Smooth muscle cell (in vitro differentiated cells): ENCODE results near the gene ANXA11. TPM values are rescaled to one million over a fixed set of nuclear protein-coding genes. Genes with fewer than 3 reads are reported as not detected.
"Not testable (repeated sequence)": the region's sequence is repeated elsewhere in the genome, so short reads cannot be mapped to it uniquely, and the experiment has no call there.

Source experiments
- DNase-seq: peaks from one replicate; lab custom pipeline; 2025; ENCODE audit not compliant: unreplicated experiment; lab: John Stamatoyannopoulos, UW
- H2AFZ ChIP-seq: fragments of 200-600 bp; sonication (generic); 2 replicates; pipeline ENCODE4 v1.6.0; 2016; ENCODE audit warnings: antibody characterized with exemption, low read depth, mild to moderate bottlenecking
- H3F3A ChIP-seq: fragments of 200-600 bp; sonication (generic); 2 replicates; pipeline ENCODE4 v1.6.0; 2017; ENCODE audit warnings: antibody characterized with exemption, low read depth
- H3K27ac ChIP-seq: fragments of 200-600 bp; sonication (generic); 2 replicates; pipeline ENCODE4 v1.5.1; 2016; ENCODE audit warnings: low read depth, mild to moderate bottlenecking
- H3K27me3 ChIP-seq: fragments of 200-600 bp; sonication (generic); 2 replicates; pipeline ENCODE4 v1.6.1; 2016; ENCODE audit warnings: low read depth, mild to moderate bottlenecking
- H3K36me3 ChIP-seq: fragments of 200-600 bp; sonication (generic); 2 replicates; pipeline ENCODE4 v1.5.1; 2016; ENCODE audit warnings: low read depth
- H3K4me1 ChIP-seq: fragments of 200-600 bp; sonication (generic); 2 replicates; pipeline ENCODE4 v1.5.1; 2016; ENCODE audit warnings: low read depth
- H3K4me2 ChIP-seq: fragments of 200-600 bp; sonication (generic); 2 replicates; pipeline ENCODE4 v1.6.0; 2016; ENCODE audit warnings: mild to moderate bottlenecking
- H3K4me3 ChIP-seq: fragments of 200-600 bp; sonication (generic); 2 replicates; pipeline ENCODE4 v1.5.1; 2016; ENCODE audit warnings: mild to moderate bottlenecking
- H3K79me2 ChIP-seq: fragments of 200-600 bp; sonication (generic); 2 replicates; pipeline ENCODE4 v1.6.0; 2016; ENCODE audit warnings: low read depth, mild to moderate bottlenecking
- H3K9ac ChIP-seq: fragments of 200-600 bp; sonication (generic); 2 replicates; pipeline ENCODE4 v1.6.0; 2016; ENCODE audit warnings: low read depth
- H3K9me3 ChIP-seq: fragments of 200-600 bp; sonication (generic); replicated peaks from 2 replicates; pipeline ENCODE4 v1.5.1; 2016; ENCODE audit warnings: low read depth
- H4K20me1 ChIP-seq: fragments of 200-600 bp; sonication (generic); 2 replicates; pipeline ENCODE4 v1.6.0; 2016; ENCODE audit warnings: low read depth
- WGBS: methylation state at CpG from one replicate; pipeline ENCODE4 v1.1.7; 2016; ENCODE audit warnings: low lambda C conversion rate; 5-methylcytosine and 5-hydroxymethylcytosine counted together
- polyA plus RNA-seq: library from polyadenylated mRNA; unstranded; fragments of >200 nt; fragmentation: Nextera tagmentation; extraction: Ambion mirVana; gene quantifications from 2 replicates; pipeline ENCODE4 v1.2.1, GENCODE V29; 2016
- total RNA-seq: library from RNA; depleted of rRNA; stranded (reverse); fragments of >200 nt; gene quantifications from 2 replicates; pipeline ENCODE4 v1.2.3, GENCODE V29; 2014
- TF ChIP-seq, protein P1 (sequence below): fragments of 200-600 bp; sonication (generic); IDR thresholded peaks from 2 replicates; pipeline ENCODE4 v1.5.1; 2017; ENCODE audit warnings: borderline replicate concordance, mild to moderate bottlenecking, antibody characterized with exemption; ENCODE audit not compliant: insufficient read depth, poor library complexity, severe bottlenecking

ANXA11 gene
- total and polyA plus RNA-seq, 2 experiments from 2014 or later, result 36.6 to 93.4 TPM

DNA sequence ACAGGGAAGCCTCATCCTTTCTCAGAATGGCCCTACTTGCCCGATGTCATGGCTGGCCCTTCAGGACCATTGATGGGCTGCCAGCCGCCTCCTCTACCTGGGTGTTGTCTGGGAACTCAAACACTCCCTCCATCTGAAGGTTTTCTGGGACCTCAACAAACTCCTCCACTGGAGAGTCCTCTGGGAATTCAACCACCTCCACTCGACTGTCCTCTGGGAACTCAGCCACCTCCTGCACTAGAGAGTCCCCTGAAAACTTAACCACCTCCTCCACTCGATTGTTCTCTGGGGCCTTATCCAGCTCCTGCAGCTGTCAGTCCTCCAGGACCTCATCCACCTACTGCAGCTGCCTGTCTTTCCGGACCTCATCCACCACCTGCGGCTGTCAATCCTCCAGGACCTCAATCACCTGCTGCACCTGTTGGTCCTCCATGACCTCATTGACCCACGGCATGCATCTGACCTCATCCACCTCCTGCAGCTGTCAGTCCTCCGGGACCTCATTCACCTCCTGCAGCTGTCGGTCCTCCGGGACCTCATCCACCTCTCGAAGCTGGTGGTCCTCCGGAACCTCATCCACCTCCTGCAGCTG, 47.1 kb upstream of the ANXA11 start:
- no peak for DNase-seq
- Histone ChIP-seq H3K9me3 (no peaks in the 10 kb centered on the region), H3K27ac (no peak overlapping the region), H3K4me1 (no peaks in the 10 kb centered on the region), H3K79me2 (no peaks in the 10 kb centered on the region), H3F3A (no peaks in the 10 kb centered on the region), H3K9ac (no peak overlapping the region), H2AFZ (no peak overlapping the region), H3K27me3 (no peaks in the 10 kb centered on the region), H3K4me2 (no peak overlapping the region), H3K36me3 (no peaks in the 10 kb centered on the region), H3K4me3 (no peak overlapping the region), H4K20me1 (no peaks in the 10 kb centered on the region)
- 92% methylated on average over 12 of the region's 12 CpGs for WGBS
- TF ChIP-seq, protein P1, sequence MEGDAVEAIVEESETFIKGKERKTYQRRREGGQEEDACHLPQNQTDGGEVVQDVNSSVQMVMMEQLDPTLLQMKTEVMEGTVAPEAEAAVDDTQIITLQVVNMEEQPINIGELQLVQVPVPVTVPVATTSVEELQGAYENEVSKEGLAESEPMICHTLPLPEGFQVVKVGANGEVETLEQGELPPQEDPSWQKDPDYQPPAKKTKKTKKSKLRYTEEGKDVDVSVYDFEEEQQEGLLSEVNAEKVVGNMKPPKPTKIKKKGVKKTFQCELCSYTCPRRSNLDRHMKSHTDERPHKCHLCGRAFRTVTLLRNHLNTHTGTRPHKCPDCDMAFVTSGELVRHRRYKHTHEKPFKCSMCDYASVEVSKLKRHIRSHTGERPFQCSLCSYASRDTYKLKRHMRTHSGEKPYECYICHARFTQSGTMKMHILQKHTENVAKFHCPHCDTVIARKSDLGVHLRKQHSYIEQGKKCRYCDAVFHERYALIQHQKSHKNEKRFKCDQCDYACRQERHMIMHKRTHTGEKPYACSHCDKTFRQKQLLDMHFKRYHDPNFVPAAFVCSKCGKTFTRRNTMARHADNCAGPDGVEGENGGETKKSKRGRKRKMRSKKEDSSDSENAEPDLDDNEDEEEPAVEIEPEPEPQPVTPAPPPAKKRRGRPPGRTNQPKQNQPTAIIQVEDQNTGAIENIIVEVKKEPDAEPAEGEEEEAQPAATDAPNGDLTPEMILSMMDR, result no peak

DNA sequence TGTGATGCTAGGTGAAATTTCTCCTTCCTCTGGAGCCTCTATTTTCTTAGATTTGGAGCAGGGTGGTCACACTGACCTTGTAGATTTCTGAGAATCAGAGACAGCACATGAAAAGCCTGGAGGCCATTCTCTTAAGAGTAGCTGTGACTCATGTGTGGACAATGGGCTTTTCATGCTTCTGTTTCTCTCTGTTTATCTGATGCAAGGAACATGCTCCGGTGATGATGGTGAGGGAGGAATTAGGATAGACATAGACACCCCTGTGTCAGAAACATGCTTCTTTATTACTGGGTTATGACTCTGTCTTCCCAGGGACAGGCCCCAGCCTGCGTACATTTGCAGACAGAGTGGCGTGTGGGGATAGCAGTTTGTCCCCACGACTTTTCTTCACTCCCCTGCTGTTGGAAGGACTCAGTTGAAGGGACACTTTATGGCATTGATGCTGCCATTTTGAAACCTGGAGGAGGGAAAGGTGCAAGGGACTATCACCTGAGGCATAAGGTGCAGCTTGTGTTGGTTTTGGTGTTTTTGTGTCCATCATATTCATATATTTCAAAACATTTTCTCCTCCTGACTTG, 46.5 kb upstream of the ANXA11 start:
- H3K27ac ChIP-seq, H3K36me3 ChIP-seq, H2AFZ ChIP-seq, DNase-seq, H3K9ac ChIP-seq, H3K4me1 ChIP-seq, H3K79me2 ChIP-seq, H3K4me2 ChIP-seq, H3K27me3 ChIP-seq, H3K4me3 ChIP-seq, H3F3A ChIP-seq, H4K20me1 ChIP-seq, H3K9me3 ChIP-seq: not testable (repeated sequence)
- 68% methylated on average over 3 of the region's 4 CpGs for WGBS

DNA sequence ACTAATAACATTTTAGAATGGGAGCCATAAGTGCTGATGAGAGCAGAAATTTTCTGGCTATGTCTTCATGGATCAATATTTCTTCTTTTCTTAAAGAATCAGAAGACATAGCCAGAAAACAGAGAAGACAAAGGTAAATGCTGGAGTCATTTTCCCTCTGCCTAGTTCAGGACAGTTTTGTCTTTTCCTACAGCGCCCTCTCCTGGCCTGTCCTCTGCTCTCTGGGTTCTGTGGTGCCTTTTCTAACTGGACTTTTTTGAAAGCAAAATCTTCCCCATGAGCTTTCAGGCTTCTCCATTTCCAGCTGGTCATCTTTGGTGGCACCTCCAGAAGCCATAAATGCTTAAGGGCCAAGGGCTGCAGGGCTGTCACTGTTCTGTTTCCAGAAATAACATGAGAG, 45.1 kb upstream of the ANXA11 start:
- H3K9me3 ChIP-seq, result not testable (repeated sequence)

DNA sequence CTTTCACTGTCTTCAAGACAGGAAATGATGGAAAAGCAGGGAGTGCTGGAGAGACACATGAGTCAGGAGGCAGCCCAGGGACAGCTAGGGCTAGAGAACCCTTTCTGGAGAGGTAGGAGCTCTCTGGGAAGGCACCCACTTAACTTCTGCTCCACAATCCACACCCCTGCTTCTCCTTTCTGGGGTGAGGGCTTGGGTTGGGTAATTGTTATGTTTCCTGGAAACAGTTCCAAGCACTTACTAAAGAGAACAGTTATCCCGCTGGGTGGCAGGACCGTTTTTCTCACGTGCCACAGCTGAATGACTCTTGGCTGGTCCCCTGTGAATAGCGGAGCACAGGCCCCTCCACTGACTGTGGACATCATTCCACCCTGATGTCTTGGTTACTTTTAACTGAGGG, 44.6 kb upstream of the ANXA11 start:
- WGBS, result 86% methylated on average over 3 of the region's 4 CpGs
- not testable (repeated sequence) for H3K36me3 ChIP-seq, H3K4me3 ChIP-seq, H4K20me1 ChIP-seq, H3K27me3 ChIP-seq, H3F3A ChIP-seq, H2AFZ ChIP-seq, H3K9me3 ChIP-seq, H3K4me1 ChIP-seq, DNase-seq, H3K9ac ChIP-seq, H3K79me2 ChIP-seq, H3K27ac ChIP-seq, H3K4me2 ChIP-seq

More for the DNA sequence above, 45.1 kb upstream of the ANXA11 start:
- not testable (repeated sequence) for H3F3A ChIP-seq, H3K9ac ChIP-seq, DNase-seq, H3K79me2 ChIP-seq, H3K27me3 ChIP-seq, H3K27ac ChIP-seq, H3K4me3 ChIP-seq, H4K20me1 ChIP-seq, H3K4me2 ChIP-seq, H2AFZ ChIP-seq, H3K36me3 ChIP-seq, H3K4me1 ChIP-seq
- no CpG with 5 or more reads among the region's 1 CpG for WGBS

DNA sequence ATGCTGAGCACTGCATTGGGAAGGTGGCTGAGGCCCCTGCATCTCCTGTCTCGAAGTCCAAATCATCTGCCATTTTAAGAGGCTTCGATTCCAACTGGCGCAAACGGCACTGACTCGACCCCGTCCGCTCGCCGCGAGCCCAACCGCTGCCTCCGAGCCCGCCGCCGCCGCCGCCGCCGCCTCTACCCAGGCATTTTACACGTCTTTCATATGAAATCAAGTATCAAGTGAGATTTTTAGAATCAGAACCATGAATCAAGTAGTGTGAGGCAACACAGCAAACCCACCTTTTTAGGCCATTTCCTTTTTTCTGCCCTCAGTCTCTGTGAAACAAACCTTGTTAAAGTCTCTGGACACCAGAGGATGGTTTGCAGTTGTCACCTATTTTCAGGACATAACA, 42.3 kb upstream of the ANXA11 start:
- H2AFZ ChIP-seq, H3K4me2 ChIP-seq, H3K27ac ChIP-seq, DNase-seq, H3K79me2 ChIP-seq, H3K36me3 ChIP-seq, H3K27me3 ChIP-seq, H3K9me3 ChIP-seq, H3F3A ChIP-seq, H3K4me1 ChIP-seq, H4K20me1 ChIP-seq, H3K4me3 ChIP-seq, H3K9ac ChIP-seq: not testable (repeated sequence)
- WGBS, result 98% methylated on average over 18 of the region's 20 CpGs

DNA sequence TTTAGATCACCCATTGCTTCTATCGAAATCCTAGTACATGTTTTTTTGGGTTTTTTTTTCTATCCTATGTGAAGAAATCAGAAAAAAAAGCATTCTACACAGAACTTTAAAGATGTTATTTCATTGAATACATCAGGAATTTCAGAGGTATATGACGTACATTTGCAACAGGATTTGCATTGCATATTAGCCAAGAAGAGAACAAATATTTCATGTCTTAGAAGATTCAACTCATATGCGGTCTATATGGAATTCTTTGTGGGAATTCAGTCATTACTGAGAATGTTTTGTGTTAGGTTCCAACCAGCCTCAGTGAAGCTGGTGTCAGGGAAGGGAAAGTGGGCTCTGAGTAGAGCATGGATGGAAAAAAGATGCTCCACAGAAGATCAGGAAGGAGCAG, 39.0 kb upstream of the ANXA11 start:
- not testable (repeated sequence) for H3K36me3 ChIP-seq, H3K27me3 ChIP-seq, H3F3A ChIP-seq, H3K79me2 ChIP-seq, H4K20me1 ChIP-seq, H3K4me2 ChIP-seq, H3K4me3 ChIP-seq, H3K4me1 ChIP-seq, H3K9me3 ChIP-seq, H3K27ac ChIP-seq, H2AFZ ChIP-seq, H3K9ac ChIP-seq, DNase-seq
- WGBS, result 87% methylated on average over 3 of the region's 3 CpGs

DNA sequence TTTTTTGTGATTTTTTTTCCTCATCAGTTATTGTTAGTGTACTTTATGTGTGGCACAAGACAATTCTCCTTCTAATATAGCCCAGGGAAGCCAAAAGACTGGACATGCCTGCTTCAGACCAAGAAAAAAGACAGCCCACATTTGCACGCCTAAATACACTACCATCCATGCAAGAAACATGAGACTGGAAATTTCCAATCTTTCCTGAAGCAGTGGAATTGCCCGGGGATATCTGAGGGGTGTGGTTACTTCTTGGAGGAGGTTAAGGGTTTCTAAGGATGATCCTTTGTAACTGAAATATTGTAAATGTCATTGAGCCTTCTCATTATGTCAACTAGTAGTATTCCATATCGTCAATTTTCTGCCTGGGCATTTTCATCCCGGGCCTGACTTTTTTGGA, 37.0 kb upstream of the ANXA11 start:
- not testable (repeated sequence) for H3K79me2 ChIP-seq, H3K27me3 ChIP-seq, H3K4me2 ChIP-seq, H4K20me1 ChIP-seq, H3K9ac ChIP-seq, DNase-seq, H3K27ac ChIP-seq, H3K9me3 ChIP-seq, H3F3A ChIP-seq, H3K4me3 ChIP-seq, H2AFZ ChIP-seq, H3K36me3 ChIP-seq, H3K4me1 ChIP-seq
- WGBS, result 62% methylated on average over 4 of the region's 4 CpGs

DNA sequence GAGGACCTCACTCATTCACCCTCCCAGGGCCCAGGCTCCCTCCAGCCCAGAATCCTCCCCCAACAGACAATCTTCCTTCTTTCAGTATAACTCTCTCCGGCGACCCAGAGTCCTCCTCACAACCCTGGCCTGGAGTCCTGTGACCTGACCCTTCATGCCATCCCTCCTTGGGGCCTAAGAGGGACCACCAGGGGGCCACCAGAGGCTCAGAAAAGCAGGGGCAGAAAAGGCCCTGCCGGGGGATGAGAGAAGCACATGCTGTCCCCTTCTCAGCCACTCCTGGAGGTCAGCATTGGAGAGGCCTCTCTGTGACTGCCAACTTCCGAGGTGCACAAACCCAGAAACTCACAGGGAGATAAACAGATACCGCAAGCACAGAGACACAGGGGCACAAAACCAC, 31.1 kb upstream of the ANXA11 start:
- 91% methylated on average over 5 of the region's 5 CpGs for WGBS
- not testable (repeated sequence) for H3K9me3 ChIP-seq, H3K9ac ChIP-seq, H3K4me2 ChIP-seq, H3K79me2 ChIP-seq, H3K27ac ChIP-seq, H3K4me3 ChIP-seq, H3F3A ChIP-seq, H3K36me3 ChIP-seq, H2AFZ ChIP-seq, H4K20me1 ChIP-seq, H3K27me3 ChIP-seq, DNase-seq, H3K4me1 ChIP-seq
